C4-2B (cell line): ENCODE measurements around the gene BPGM.

Experiments used
- ZFX ChIP-seq: fragments of 450-650 bp; IDR thresholded peaks from 2 replicates; pipeline ENCODE4 v1.6.1; 2017
- TF ChIP-seq, protein P1 (sequence below): fragments of 450-650 bp; conservative IDR thresholded peaks from 2 replicates; pipeline ENCODE4 v1.5.1; 2017; ENCODE audit warnings: mild to moderate bottlenecking

DNA sequence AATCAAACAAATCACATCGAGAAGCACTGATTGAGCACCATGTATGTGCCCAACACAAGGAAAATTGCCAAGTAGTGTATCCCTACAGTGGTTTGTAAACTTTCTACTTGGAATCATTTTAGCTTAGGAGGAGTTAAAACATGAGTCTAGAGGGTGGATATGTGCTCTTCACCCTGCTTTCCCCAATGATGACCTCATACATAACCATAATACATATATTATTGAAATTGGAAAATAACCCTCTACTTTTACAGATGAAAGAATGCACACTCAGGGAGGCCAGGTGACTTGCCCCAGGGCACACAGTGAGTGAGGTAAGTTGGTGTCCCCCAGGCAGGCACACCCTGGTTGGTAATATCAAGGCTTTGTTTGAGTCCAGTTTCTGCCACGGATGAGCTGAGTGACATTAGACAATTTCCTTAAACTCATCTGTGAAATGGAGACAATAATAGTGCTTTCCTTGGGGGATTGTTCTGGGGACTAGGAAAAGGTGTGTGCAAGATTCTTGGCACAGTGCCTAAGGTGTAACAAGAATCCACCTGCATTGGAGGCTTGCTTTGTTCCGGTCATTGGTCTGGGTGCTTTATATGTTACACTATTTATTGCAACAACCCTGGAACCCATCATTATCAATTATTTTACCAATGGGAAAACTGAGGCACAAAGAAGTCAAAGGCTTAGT, 50.7 kb downstream of the BPGM start:
- TF ChIP-seq, protein P1, sequence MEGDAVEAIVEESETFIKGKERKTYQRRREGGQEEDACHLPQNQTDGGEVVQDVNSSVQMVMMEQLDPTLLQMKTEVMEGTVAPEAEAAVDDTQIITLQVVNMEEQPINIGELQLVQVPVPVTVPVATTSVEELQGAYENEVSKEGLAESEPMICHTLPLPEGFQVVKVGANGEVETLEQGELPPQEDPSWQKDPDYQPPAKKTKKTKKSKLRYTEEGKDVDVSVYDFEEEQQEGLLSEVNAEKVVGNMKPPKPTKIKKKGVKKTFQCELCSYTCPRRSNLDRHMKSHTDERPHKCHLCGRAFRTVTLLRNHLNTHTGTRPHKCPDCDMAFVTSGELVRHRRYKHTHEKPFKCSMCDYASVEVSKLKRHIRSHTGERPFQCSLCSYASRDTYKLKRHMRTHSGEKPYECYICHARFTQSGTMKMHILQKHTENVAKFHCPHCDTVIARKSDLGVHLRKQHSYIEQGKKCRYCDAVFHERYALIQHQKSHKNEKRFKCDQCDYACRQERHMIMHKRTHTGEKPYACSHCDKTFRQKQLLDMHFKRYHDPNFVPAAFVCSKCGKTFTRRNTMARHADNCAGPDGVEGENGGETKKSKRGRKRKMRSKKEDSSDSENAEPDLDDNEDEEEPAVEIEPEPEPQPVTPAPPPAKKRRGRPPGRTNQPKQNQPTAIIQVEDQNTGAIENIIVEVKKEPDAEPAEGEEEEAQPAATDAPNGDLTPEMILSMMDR: no peak
- no peak for TF ChIP-seq ZFX
